Gastroesophageal sphincter (tissue), 3 donors: ENCODE data around the gene BHLHE23.

Experiments used
- CTCF ChIP-seq, 4 experiments: fragments of 200-600 bp in 2 of 4; fragments of 450-650 bp in 2 of 4; sonication (generic) in 1 of 4; IDR thresholded peaks; one replicate each; pipeline ENCODE4 v1.5.1; 2017 to 2019; ENCODE audit warnings: antibody characterized with exemption in 4 of 4, mild to moderate bottlenecking in 2 of 4, moderate library complexity in 2 of 4
- POLR2A ChIP-seq, 2 donors: fragments of 450-650 bp; IDR thresholded peaks; one replicate each; pipeline ENCODE4 v1.6.1; 2017; ENCODE audit warnings: antibody characterized with exemption in 2 of 2, mild to moderate bottlenecking in 2 of 2, moderate library complexity in 1 of 2

GRCh38 chr20:62964700-62965099 lies 42.1 kb downstream of the BHLHE23 start:
- TF ChIP-seq CTCF (IDR thresholded peaks at IDR 0.05) = no peak
- TF ChIP-seq POLR2A (IDR thresholded peaks at IDR 0.05) = no peak
